Stimulated activated memory B cell treated with anti-CD40 and anti-IgM and Interleukin-4, amounts not matched to agents 10 μg/mL and 1 μg/mL and 100 μg/mL, for 72 hours (primary cell): ENCODE measurements around the gene YEATS4.

Experiments used
- ATAC-seq: fragments of 150-1000 bp; cut with Tn5 transposase; 2 replicates; pipeline ENCODE4 v1.10.0; 2021
- H3K27ac Mint-ChIP-seq: one replicate; pipeline ENCODE4 v1.8.0; 2022; ENCODE audit warnings: mild to moderate bottlenecking, mixed read lengths
- H3K27me3 Mint-ChIP-seq: one replicate; pipeline ENCODE4 v1.8.0; 2022; ENCODE audit warnings: mixed read lengths
- H3K36me3 Mint-ChIP-seq: one replicate; pipeline ENCODE4 v1.8.0; 2022; ENCODE audit warnings: mixed read lengths
- H3K4me1 Mint-ChIP-seq: one replicate; pipeline ENCODE4 v1.8.0; 2022; ENCODE audit warnings: mixed read lengths
- H3K4me3 Mint-ChIP-seq: one replicate; pipeline ENCODE4 v1.8.0; 2022; ENCODE audit warnings: mild to moderate bottlenecking, moderate library complexity, mixed read lengths
- H3K9me3 Mint-ChIP-seq: one replicate; pipeline ENCODE4 v1.8.0; 2022; ENCODE audit warnings: mixed read lengths

The YEATS4 gene

DNA sequence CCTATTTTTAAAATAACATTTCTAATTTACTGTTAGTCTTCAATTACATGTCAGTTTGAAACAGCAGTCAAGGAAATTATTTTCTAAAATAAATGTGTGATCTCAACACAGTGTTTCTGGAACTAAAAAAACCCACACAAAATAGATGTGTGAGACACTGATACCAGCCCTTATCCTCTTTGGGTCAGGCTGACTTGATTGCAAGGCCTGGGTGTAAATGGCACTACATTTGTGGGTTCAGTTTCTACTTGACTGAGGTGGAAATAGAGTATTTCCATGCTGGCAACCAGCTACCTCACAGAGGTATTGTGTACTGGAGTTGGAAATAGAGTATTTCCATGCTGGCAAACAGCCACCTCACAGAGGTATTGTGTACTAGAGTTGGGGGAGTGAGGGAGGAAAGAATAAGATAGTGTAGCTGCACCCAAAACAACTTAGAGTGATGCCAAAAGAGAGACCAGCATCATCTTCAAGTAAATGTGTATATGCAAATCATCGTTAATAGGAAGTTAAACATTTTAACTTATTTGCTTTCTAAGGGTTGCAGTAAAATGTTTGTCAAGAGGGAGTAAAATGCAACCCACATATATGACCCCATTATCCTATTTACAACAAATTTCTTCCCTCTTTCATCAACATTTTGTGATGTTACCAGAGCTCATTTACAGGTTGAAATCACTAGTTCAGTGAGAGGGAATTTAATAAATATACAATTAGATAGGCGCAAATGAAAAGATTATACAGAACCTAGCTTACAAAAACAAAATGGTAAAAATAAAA lies 22.0 kb upstream of the YEATS4 start:
- Mint-ChIP-seq H3K27me3 (no peaks in the 10 kb centered on the region), H3K27ac (peak overlapping the region; percentile 66), H3K4me3 (no peak overlapping the region), H3K4me1 (peaks cover 25% of the 10 kb centered on the region), H3K9me3 (no peaks in the 10 kb centered on the region), H3K36me3 (no peaks in the 10 kb centered on the region)
- peak; percentile 61 for ATAC-seq

DNA sequence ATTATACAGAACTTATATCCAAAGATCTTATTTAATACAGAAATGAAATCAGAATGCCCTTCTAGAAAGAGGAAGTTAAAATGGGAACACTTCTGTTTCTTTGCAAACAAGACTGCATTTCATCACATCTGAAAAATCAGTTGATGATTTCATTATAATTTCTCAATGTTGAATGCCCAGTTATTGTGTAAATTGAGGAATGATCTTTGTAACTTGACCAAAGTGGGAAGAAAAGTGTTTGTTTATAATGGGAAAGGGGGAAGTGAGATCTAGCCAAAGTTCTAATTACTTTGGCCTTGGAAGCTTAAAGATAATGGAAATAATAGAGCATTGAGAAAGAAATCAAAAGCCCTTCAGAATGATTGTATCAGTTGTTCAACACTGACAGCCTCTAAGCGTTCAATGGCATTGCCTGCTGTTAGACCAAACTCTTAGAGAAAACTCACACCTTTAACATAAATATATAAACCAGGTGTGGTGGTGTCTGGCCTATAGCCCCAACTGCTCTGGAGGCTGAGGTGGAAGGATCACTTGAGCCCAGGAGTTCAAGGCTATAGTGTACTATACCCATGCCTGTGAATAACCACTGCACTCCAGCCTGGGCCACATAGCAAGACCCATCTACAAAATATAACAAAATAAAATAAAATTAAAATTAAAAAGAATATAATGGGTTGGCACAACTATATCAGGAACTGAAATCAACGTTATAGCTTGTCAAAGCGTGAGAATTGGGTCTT lies 21.3 kb upstream of the YEATS4 start:
- ATAC-seq = no peak
- no peak overlapping the region for H3K4me3 Mint-ChIP-seq

DNA sequence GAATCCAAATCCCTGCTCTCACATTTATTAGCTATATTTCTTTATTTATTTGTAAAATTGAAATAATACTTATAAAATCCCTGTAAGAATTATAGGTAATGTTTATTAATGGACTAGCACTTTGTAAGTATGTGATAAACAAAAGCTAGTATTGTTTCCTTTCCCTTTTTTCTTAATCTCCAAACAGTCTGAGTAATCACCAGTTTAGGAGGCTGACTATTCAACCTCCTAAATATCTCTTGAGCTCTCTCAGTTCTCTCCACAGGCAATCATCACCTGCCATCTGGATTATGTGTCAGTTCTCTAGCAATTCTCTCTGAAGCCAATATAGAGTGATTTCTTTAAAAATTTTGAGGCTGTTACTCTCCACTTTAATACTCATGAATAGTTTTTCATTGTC lies 20.6 kb upstream of the YEATS4 start:
- Mint-ChIP-seq H3K27me3 (no peaks in the 10 kb centered on the region), H3K27ac (no peak overlapping the region), H3K9me3 (no peaks in the 10 kb centered on the region), H3K36me3 (no peaks in the 10 kb centered on the region), H3K4me3 (no peak overlapping the region), H3K4me1 (peaks cover 25% of the 10 kb centered on the region)
- ATAC-seq = no peak

More for the DNA sequence above, 21.3 kb upstream of the YEATS4 start:
- H3K9me3 Mint-ChIP-seq = no peaks in the 10 kb centered on the region
- H3K36me3 Mint-ChIP-seq = no peaks in the 10 kb centered on the region
- no peaks in the 10 kb centered on the region for H3K27me3 Mint-ChIP-seq
- H3K4me1 Mint-ChIP-seq = peaks cover 25% of the 10 kb centered on the region
- H3K27ac Mint-ChIP-seq = peak overlapping the region; percentile 66

DNA sequence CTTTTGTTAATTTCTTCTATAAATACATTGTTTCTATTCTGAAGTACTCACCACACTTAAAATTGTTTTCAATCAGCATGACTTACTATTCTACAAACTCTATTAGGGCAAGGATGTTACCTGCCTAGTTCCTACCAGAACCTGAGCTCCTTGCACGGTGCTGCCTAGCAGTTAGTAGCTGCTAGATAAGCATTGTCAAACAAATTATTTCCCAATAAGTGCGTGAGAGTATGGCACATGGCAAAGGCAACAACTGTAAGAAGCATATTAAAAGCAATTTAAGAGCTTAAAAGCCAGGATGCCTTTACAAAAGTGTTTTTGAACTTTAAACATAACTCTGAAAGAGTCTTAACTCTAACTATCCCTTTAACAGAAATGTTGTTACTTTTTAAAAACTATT lies 19.5 kb upstream of the YEATS4 start:
- no peaks in the 10 kb centered on the region for H3K36me3 Mint-ChIP-seq
- no peak overlapping the region for H3K27ac Mint-ChIP-seq

DNA sequence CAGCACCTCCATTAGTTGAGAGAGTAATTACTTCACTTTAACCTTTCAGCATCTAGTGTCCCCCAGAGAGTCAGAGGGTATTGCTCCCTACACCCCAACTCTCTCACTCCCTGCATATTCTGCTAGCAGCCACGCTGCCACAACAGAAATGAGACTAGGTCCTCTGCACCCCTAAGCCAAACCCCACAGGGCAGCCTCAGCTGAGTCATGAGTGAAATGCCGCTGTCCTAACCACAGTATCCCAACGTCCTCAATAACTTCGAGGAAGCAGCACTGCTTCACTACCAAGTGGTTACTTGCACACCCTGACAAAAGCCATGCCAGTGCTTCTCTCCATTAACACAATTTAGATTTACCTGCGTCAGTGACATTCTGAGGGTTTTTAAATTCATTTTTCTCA lies 18.2 kb upstream of the YEATS4 start:
- H3K4me1 Mint-ChIP-seq = peaks cover 25% of the 10 kb centered on the region
- no peak overlapping the region for H3K4me3 Mint-ChIP-seq
- no peaks in the 10 kb centered on the region for H3K36me3 Mint-ChIP-seq
- no peaks in the 10 kb centered on the region for H3K9me3 Mint-ChIP-seq
- no peaks in the 10 kb centered on the region for H3K27me3 Mint-ChIP-seq
- ATAC-seq = no peak
- H3K27ac Mint-ChIP-seq = peak overlapping the region; percentile 36

More for the DNA sequence above, 19.5 kb upstream of the YEATS4 start:
- H3K27me3 Mint-ChIP-seq = no peaks in the 10 kb centered on the region
- no peaks in the 10 kb centered on the region for H3K9me3 Mint-ChIP-seq
- no peak overlapping the region for H3K4me3 Mint-ChIP-seq
- peaks cover 25% of the 10 kb centered on the region for H3K4me1 Mint-ChIP-seq
- no peak for ATAC-seq

DNA sequence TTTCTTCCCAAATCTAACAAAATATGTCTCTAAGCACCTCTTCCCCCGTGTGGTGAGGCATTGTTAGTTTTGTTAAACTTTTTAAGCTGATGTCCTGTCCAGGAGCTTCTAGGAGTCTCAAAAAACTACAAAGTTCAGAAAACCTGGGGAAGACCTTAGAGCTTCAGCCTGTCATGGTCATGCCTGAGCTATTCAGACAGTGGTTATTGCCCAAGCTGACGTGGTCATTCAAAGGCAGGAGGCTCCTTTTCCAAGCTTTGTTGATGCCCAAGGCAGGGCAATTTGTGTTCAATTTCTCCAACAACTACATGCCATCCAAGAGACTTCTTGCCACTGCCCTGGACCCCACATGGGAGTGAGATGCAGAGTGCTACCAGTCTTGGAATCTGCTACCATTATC lies 17.1 kb upstream of the YEATS4 start:
- Mint-ChIP-seq H3K4me3 (no peak overlapping the region), H3K27me3 (no peaks in the 10 kb centered on the region), H3K9me3 (no peaks in the 10 kb centered on the region), H3K36me3 (no peaks in the 10 kb centered on the region), H3K4me1 (peaks cover 16% of the 10 kb centered on the region), H3K27ac (no peak overlapping the region)
- ATAC-seq = no peak

DNA sequence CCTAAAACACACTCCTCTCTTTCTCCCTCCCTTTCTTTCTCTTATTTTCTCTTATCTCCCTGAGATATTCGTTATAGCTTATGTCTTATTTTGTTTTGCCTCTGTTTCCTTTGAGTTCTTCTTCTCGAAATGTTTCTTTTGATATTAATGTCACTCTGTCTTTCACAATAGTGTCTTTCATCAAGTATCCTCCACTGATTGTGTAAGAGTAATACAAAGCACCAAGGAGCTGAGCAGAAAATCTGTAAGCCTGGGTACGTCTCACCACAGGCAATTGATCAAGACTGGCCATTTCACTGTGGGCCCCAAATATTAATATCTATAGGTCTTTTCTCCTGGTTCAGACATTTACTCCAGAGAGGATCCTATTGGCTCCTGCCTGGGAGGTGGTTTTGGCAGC lies 16.2 kb upstream of the YEATS4 start:
- peaks cover 11% of the 10 kb centered on the region for H3K4me1 Mint-ChIP-seq
- H3K36me3 Mint-ChIP-seq = no peaks in the 10 kb centered on the region
- no peak for ATAC-seq
- H3K4me3 Mint-ChIP-seq = no peak overlapping the region
- H3K9me3 Mint-ChIP-seq = no peaks in the 10 kb centered on the region
- no peak overlapping the region for H3K27ac Mint-ChIP-seq
- H3K27me3 Mint-ChIP-seq = no peaks in the 10 kb centered on the region

DNA sequence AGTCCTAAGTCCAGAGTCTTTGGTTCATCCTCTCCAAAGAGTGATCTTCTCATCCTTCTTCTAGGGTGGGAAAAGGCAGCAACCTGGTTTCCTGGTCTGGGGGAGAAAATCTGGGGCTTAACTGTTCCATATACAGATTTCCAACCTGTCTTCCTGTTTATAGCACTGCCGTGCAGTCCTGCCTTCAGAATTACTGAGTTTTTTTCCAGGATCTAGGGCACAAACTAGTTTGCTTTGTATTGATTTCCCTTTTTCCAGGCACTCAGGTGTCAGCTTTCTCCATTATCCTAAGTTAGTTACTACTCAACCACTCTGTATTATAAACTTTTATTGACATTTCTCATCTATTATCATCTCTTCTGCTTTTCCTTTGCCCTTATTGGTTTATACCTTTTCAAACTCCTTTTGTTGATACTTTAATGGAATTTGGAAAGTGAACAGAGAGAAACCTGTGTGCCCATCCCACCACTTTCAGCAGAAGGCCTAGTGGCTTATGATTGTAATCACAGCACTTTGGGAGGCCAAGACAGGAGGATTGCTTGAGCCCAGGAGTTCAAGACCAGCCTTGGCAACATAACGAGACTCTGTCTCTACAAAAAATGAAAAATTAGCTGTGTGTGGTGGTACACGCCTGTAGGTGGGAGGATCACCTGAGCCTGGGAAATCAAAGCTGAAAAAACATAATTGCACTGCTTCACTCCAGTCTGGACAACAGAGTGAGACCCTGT lies 15.5 kb upstream of the YEATS4 start:
- no peak overlapping the region for H3K27ac Mint-ChIP-seq
- H3K4me1 Mint-ChIP-seq = peaks cover 9% of the 10 kb centered on the region
- no peaks in the 10 kb centered on the region for H3K27me3 Mint-ChIP-seq
- no peaks in the 10 kb centered on the region for H3K9me3 Mint-ChIP-seq
- no peak overlapping the region for H3K4me3 Mint-ChIP-seq
- H3K36me3 Mint-ChIP-seq = no peaks in the 10 kb centered on the region
- no peak for ATAC-seq

DNA sequence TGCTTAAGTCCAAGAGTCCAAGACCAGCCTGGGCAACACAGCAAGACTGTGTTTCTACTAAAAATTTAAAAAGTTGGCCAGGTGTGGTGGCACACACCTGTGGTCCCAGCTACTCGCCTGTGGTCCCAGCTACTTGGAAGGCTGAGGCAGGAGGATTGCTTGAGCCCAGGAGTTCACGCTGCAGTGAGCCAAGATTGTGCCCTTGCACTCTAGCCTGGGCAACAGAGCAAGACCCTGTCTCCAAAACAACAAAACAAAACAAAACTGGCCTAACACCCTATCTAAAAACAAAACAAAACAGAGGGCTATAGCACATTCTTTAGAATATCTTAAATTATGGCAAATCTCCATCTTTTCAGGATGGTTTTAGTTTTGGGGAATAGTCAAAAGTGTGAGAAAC lies 14.5 kb upstream of the YEATS4 start:
- Mint-ChIP-seq H3K27ac (no peak overlapping the region), H3K4me3 (no peak overlapping the region), H3K4me1 (peaks cover 7% of the 10 kb centered on the region), H3K36me3 (no peaks in the 10 kb centered on the region), H3K9me3 (no peaks in the 10 kb centered on the region), H3K27me3 (no peaks in the 10 kb centered on the region)
- ATAC-seq = no peak

DNA sequence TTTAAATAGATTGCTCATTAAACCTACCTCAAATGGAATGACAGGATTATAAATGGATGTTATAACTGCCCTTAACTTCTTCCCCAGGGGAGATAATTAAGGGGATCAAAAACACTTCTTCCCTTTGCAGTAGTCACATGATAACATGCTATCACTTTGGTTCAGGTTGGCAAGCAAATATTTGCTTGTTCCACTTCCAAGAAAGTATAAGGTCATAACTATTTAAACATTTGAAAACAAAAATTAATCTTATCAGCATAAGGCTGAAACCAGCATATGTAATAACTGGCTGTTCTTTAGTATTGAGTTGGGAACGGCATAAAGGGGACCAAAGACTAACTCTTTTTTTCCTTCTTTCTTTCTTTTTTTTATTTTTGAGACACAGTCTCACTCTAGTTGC lies 13.8 kb upstream of the YEATS4 start:
- Mint-ChIP-seq H3K27me3 (no peaks in the 10 kb centered on the region), H3K4me1 (peaks cover 7% of the 10 kb centered on the region), H3K9me3 (no peaks in the 10 kb centered on the region), H3K27ac (no peak overlapping the region), H3K36me3 (no peaks in the 10 kb centered on the region), H3K4me3 (no peak overlapping the region)
- ATAC-seq = no peak

DNA sequence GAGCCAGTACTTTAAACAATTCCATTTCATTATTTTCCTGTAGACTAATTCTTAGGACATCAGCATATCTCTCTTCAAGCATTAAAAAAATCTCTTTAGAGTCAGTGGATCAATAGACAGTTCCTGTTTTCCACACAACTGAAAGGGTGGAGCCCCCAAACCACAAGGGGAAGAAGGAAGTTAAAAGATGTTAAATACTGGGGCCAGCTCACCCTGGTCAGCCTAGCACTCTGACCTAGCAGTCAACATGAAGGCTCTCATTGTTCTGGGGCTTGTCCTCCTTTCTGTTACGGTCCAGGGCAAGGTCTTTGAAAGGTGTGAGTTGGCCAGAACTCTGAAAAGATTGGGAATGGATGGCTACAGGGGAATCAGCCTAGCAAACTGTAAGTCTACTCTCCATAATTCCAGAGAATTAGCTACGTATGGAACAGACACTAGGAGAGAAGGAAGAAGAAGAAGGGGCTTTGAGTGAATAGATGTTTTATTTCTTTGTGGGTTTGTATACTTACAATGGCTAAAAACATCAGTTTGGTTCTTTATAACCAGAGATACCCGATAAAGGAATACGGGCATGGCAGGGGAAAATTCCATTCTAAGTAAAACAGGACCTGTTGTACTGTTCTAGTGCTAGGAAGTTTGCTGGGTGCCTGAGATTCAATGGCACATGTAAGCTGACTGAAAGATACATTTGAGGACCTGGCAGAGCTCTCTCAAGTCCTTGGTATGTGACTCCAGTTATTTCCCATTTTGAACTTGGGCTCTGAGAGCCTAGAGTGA lies 11.2 kb upstream of the YEATS4 start, which contains the start of gene LYZ:
Gene LYZ (plus strand): TSS at position 220 of the 777 bp plus-strand sequence. CDS start 28 bp downstream, at position 248.
- Mint-ChIP-seq H3K9me3 (no peaks in the 10 kb centered on the region), H3K36me3 (no peaks in the 10 kb centered on the region), H3K4me1 (peaks cover 7% of the 10 kb centered on the region), H3K27ac (no peak within 1 kb of the TSS), H3K27me3 (no peaks in the 10 kb centered on the region), H3K4me3 (no peak within 1 kb of the TSS)
- ATAC-seq = no peak

DNA sequence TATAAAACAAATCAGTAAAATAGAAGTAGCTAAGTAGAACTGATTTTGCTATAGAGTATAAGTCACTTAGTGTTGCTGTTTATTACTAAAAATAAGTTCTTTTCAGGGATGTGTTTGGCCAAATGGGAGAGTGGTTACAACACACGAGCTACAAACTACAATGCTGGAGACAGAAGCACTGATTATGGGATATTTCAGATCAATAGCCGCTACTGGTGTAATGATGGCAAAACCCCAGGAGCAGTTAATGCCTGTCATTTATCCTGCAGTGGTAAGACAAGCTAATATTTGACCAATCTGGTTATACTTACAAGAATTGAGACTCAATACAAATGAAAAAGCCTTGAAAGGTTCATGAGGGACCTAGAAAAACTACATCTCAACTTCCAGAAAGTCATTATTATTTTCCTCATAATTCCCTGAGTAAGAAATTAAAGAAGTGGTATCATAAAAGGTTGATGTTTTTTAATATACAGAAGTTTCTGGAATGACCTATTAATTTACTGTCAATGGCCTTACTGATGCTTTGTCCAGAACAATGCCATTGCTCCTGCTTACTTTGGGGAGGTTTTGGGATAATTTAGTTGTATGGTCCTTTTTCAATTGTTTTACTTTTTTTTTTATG lies 9.4 kb upstream of the YEATS4 start:
- H3K36me3 Mint-ChIP-seq = no peaks in the 10 kb centered on the region
- H3K9me3 Mint-ChIP-seq = no peaks in the 10 kb centered on the region
- H3K4me3 Mint-ChIP-seq = no peak overlapping the region
- no peak overlapping the region for H3K27ac Mint-ChIP-seq
- H3K27me3 Mint-ChIP-seq = no peaks in the 10 kb centered on the region
- no peak for ATAC-seq
- peaks cover 7% of the 10 kb centered on the region for H3K4me1 Mint-ChIP-seq

DNA sequence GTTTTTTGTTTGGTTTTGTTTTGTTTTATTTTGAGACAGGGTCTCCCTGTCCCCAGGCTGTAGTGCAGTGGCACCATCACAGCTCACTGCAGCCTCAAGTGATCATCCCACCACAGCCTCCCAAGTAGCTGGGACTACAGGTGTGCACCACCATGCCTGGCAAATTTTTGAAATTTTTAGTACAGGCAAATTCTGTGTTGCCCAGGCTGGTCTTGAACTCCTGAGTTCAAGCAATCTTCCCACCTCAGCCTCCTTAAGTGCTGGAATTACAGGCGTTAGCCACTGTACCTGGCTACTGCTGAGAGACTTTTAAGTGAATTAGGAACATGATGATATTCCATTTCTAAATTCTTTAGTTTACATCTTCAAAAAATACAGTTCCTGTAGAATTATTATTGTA lies 8.8 kb upstream of the YEATS4 start:
- Mint-ChIP-seq H3K27me3 (no peaks in the 10 kb centered on the region), H3K27ac (no peak overlapping the region), H3K4me3 (no peak overlapping the region), H3K36me3 (no peaks in the 10 kb centered on the region), H3K4me1 (peaks cover 7% of the 10 kb centered on the region), H3K9me3 (no peaks in the 10 kb centered on the region)
- ATAC-seq = no peak

DNA sequence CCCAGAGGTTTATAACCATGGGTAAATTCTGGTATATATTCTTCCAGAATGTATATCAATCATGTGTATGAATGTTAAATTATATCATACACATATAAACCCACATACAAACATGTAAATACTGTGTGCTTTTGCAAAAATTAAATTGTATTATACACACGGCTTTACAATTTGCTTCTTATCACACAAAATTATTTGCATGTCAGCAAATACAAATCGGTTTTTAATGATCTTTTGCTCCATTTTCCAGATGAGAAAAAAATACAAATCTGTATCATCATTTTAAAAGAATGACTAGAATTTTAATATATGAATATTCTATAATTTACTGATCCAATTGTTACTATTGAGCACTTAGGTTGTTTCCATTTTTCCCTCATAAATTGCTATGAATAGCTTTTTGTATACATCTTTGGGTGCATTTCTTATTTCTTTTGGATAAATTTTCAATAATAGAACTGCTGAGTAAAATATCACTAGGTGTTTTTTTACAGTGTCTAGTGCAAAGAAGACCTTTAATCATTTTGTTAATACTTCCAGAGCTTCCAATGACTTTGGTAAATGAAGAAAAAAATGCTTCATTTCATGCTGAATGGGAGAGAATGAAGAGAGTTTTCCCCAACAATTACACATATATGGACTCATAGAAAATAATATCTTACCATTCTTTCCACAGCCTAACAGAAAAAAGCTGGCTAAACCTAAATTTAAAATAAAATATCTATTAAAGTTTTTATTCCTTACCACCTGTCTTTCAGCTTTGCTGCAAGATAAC lies 7.9 kb upstream of the YEATS4 start:
- no peak overlapping the region for H3K27ac Mint-ChIP-seq
- no peaks in the 10 kb centered on the region for H3K36me3 Mint-ChIP-seq
- H3K4me3 Mint-ChIP-seq = no peak overlapping the region
- no peaks in the 10 kb centered on the region for H3K9me3 Mint-ChIP-seq
- ATAC-seq = no peak
- peaks cover 7% of the 10 kb centered on the region for H3K4me1 Mint-ChIP-seq
- H3K27me3 Mint-ChIP-seq = no peaks in the 10 kb centered on the region
